Stimulated activated CD8-positive, alpha-beta memory T cell treated with anti-CD3 and anti-CD28 coated beads, Interleukin-2, amount 100 ng/mL, for 1 hour (primary cell): ENCODE measurements around the gene GLCCI1.

Source experiments
- DNase-seq, 2 donors: peaks; one replicate each; pipeline ENCODE4 v3.0.0-alpha.2; 2020; ENCODE audit warnings: low read depth in 2 of 2

GLCCI1 gene

GRCh38 chr7:8130663-8131062 lies 162.1 kb downstream of the GLCCI1 start:
- DNase-seq, result no peak

GRCh38 chr7:8131694-8132605 lies 163.4 kb downstream of the GLCCI1 start:
- no peak for DNase-seq

GRCh38 chr7:8133188-8133848 lies 164.7 kb downstream of the GLCCI1 start:
- no peak for DNase-seq

- DNase-seq, result no peak
Measured at GRCh38 chr7:8134089-8134733, 165.6 kb downstream of the GLCCI1 start.

GRCh38 chr7:8135417-8135816 lies 166.8 kb downstream of the GLCCI1 start:
- no peak for DNase-seq

DNA sequence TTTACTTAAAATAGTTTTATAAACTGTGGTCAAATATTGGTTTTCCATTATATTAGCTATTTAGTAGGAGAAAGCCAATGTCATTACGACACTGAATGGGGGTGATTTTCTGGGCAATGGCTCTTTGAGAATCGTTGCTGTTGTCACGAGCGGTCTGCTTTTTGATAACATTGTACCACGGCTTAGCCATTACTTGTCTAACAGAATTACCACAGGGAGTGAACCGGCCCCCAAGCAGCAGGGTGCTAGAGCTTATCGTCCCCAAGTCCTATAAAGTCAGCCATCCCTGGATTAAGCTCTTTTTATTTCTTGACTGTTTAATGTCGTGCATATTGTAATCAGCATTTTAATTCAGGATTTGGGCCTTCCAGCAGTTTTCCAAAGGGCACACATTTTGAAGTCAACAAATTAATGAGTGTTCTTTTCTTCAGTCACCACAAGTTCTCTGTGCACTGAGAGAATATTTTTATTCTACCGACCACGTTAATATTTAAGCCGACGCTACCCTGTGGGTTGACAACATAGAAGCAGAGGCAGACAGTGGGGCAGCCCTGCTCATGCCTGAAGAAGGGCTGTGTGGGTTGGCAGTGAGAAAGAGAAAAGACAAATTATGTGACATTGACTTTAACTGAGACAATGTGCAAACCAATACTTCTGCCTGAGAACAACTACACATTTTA lies 167.6 kb downstream of the GLCCI1 start:
- no peak for DNase-seq
